ENCODE measurements around the gene STEAP3.

Gene STEAP3, protein sequence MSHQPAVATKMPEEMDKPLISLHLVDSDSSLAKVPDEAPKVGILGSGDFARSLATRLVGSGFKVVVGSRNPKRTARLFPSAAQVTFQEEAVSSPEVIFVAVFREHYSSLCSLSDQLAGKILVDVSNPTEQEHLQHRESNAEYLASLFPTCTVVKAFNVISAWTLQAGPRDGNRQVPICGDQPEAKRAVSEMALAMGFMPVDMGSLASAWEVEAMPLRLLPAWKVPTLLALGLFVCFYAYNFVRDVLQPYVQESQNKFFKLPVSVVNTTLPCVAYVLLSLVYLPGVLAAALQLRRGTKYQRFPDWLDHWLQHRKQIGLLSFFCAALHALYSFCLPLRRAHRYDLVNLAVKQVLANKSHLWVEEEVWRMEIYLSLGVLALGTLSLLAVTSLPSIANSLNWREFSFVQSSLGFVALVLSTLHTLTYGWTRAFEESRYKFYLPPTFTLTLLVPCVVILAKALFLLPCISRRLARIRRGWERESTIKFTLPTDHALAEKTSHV
- total RNA-seq: 31.8 to 103 (median 76.4) reads per million in 18 experiments

DNA sequence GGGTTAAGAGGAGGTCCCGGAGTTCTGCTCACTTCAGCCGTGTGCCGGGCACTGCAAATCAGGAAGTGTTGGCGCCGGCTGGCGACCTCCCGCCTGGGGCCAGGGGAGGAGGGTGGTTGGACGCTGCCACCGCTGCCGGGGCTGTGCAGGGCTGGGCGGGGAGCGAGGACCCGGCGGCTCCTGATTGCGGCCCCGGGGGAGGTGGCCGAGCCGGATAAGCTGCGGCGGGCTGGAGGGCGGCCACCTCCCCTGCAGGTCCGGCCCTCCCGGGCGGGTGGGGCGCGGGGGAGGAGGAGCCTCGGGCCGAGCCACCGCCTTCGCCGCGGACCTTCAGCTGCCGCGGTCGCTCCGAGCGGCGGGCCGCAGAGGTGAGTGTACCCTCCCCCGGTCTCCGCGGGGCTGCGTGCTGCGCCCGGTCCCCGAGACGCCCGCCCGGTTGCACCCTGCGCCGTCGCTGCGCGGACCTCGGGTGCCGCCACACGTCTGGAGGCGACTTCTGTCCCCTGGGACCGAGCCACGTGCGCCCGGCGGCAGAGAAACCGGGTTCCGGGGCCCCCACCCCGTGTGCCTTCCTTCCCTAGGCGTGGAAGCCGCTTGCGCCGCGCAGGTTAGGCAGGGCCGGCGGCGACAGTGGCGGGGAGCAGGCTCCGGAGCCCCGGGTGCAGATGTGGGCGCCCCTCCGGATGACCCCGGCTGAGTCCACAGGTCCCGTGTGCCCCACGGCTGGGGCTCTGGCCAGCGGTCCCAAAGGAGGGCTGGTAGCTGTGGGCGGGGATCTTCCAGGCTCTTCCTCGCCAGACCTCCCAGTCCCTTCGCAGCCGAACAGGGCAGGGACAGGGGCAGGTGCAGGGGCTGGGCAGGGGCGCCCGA, at the start of gene STEAP3:
STEAP3 (plus strand) TSS at position 314 of the 870 bp plus-strand sequence. CDS start 7,179 bp downstream, outside the sequence.
- peak; percentile 59 to 68 for DNase-seq

DNA sequence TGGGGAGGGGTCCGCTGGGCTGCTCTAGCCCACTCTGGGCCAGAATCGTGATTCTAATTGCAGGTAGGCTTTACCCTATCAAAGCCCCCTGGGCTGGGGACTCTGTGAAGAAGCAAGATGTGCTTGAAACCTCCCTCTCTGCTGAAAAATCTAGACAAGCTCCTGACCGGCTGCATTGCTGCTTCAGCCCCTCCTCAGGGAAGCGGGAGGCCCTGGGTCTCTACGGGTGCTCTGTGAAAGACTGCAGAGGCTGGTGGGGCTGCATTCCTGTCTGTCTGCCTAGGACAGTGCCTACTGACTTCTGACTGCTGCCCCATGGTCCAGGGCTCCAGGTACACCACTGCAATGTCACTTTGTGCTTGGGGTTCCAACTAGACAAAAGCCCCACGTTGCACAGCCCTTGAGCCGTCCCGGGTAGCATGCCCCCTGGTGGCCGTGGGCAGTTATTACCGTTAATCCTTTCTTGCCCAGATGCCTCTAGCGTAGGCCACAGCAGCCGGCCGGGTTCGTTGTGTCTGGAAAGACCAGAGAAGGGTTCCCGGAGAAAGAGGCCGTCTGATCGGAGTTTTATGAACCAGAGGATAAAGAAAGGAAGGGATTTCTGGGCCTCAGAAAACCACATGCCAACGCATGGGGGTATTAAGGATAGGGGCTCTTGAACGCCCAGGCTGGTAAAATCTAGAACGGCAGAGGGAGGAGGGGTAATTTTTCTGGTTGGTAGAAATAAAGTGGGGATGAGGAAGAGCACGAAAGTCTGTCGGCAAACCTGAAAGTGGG, 49.2 kb upstream of the STEAP3 start:
- DNase-seq: peak; percentile 55 to 60

DNA sequence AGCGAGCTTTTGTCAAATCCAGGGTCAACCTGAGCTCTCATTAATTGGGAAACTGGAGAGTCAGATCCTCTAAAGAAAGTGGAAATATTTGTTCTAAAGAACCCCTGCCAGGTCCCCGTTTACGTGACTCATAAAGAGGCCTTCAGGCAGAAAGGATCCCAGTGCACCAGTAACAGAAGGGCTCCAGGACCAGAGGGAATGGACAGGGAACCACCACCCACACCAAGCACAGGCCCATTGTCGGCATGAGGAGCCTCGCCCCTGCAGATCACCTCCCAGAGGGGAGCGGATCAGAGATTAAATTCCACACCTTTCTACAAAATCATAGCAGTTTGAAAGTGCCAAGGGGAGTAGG, 48.7 kb upstream of the STEAP3 start:
- DNase-seq: no peak

DNA sequence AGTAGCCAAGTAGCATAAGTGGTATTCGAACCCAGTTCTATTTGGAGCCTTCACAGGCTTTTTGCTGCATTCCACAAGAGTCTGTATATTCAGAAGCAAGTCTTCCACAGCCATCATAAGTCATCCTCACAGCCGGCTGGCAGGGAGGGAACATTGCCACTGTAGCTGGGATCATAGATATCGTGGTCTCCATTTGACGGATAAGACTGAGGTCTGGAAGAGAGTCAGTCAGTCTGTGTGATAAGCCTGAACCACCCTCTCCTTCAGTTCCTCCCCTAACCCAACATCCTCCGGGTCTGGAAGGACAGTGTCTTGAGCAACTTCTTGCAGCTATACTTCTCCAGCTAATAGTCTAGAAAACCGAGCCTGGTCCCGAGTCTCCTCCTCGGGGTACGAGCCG, 48.1 kb upstream of the STEAP3 start:
- no peak for DNase-seq

DNA sequence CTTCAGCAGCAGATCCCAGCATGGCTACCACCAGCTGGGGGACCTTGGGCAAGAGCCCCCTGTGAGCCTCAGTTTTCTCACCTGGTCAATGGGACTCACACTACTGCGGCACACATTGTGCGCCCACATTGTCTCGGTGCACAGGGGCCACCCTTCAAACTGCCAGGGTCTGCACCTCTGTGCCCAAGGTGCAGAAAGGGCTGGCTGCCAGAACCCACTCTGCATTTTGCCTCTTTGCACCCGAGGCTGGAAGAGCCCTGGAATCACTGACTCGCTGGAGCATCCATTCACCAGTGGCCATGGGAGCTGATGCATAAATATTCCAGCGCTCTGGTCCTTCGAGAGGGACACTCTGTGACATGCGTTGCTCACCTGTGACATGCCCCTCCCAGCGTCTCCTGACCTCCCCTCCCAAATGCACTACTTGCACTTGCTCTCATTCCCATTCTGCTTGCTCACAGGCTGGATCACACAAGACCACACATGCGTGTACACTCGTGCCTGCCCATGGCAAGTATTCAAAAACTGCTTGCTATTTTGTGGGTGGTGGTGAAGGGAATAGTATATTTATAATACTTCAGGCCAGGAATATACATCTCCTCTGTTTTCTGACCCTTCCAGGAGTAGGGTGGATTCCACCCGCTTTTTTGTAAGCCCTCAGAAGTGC, 46.3 kb upstream of the STEAP3 start:
- no peak for DNase-seq

DNA sequence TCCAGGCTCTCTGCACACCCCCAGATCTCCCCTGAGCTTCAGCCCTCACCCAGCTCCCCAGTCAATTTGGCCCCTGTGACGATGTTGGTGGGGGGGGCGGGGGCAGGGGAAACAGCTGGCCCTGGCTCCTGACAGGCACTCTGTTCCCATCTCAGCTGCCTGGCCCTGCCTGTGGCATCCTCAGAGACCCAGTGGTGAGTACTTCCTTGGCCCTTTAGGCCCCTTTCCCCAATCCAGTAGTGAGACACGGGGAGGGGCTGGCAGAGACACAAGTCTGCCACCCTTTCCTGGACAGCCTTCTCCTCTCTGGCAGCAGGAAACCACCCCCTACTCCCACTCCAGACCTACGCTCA, 45.8 kb upstream of the STEAP3 start:
- no peak for DNase-seq

DNA sequence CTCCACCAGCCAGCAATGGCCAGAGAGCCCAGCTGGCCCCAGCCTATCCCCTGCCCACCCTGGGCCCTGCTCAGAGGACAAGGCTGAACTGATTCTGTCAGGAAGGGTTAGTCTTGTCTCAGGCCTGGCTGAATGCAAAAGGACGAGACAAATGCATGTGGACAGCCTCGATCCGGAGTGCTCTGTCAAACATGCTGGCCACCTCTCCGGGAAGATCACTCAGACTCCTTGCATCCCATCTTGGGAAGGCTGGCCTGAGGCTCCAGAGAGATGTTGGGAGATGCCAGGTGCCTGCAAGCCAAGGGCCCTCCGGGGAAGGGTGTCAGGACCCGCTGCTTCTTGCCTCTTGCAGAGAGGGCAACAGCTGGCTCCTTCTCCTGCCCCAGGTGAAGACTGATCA, 44.9 kb upstream of the STEAP3 start:
- no peak for DNase-seq

DNA sequence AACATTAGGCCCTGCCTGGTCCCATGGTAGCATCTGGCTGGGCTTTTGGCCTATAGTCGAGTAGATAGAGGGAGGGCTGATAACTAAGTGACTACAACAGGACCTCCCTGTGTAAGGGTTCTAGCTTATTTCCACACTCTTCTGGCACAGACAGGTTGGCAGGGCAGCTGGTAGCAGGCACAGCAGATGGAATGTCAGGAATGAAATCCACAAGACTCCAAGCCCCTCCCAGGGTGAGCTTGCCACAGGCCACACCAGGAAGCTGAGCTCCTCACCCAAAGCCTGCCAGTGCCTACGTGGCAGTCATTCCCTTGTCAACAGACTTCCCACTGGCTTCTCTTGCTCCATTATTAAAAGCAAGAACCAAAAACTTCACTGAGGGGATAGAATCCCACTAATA, 44.4 kb upstream of the STEAP3 start:
- no peak for DNase-seq

DNA sequence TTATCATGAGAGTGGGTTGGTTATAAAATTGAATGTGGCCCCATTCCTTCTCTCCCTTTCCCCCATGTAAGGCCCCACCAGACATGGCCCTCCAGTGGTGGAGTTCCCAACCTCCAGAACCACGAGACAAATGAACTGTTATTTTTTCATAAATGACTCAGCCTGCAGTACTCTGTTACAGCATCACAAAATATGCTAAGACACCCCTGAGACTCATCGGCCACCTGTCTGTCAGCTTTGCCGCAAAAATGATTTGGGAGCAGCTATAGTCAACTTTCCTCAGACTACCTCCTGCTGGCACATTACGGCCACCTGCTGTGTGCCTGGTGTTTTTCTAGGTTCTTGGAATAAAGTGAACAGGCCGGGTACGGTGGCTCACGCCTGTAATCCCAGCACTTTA, 43.6 kb upstream of the STEAP3 start:
- DNase-seq: no peak

DNA sequence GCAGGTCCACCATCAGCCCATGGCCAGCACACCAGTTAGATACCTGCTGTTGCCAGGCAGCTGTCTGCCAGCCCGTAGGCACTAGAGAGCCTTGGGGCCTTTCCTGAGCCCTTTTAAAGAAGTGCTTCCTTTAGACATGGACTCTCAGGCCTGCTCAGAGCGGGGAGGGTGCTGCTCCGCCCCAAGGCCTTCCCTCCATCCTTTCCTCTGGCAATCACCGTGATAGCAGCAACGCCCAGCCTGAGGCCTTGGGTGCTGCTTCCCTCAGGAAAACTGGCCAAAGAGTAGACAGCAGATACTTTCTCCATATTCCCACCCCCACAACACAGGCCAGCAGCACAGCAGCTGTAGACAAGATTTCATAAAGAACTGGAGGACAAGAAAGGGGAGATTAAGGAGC, 42.7 kb upstream of the STEAP3 start:
- no peak for DNase-seq

DNA sequence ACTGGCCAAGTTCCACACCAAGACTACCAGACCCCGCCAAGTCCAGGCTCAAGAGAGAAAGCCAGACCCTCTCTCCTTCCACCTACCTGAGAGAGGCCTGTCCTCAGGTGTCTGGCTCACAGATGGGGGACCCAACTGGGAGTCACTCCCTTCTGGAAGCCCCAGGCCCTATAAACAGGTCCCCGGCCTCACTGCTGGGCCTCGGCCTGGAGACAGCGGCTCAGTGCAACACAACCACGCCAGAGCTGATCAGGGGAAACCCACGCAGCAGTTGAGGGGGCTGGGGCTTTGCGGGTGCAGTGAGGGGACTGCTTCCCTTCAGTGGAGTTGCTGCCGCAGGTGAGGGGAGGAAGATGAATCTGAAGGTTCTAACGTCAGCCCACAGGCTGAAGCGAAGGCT, 42.2 kb upstream of the STEAP3 start:
- no peak for DNase-seq

DNA sequence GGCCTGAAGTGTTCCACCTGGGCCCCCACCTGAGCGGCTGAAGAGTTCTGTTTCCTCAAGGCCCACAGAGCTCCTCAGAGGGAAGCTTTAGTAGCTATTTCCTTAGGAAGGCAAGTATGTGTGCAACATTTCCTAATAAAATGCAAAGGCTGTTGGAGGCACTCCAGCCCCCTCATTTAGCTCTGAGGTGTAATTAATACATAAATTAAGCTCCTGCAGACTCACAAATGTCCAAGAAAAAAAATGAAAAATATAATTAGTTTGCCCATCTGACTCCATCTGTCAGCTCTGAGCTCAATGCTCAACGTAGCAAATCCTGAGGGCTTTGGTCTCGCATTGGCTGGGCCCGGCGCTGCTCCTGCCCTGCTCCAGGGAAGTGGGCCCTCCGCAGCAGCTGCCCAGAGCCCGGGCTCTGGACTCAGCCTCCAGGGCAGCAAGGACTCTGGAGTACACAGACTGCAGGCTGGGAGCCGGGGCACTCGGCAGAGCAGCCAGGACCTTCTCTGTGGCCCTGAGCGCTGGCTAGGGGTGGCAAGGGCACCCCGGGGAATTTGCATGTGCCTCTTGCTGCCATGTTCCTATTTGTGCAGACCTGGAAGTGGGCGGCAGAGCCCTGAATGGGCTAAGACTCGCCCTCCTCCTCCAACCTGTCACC, 41.7 kb upstream of the STEAP3 start:
- no peak for DNase-seq

DNA sequence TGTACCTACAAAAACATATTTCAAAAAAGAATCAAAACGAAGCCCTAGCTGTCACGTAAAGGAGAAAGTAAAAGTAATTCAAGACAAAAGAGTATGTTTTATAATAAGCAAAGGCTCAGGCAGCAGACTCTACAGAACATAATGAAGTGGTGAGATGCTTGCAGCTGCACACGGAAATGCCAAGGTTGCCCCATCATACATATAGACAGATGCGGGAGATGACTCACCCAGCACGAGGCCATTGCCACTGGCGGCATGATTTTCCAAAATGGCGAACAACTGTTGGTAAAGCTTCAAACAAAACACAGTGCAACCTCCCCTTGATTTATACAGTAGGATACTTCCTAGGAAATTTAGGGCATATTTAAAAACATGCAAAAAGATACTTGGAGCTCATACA, 39.1 kb upstream of the STEAP3 start:
- DNase-seq: no peak

DNA sequence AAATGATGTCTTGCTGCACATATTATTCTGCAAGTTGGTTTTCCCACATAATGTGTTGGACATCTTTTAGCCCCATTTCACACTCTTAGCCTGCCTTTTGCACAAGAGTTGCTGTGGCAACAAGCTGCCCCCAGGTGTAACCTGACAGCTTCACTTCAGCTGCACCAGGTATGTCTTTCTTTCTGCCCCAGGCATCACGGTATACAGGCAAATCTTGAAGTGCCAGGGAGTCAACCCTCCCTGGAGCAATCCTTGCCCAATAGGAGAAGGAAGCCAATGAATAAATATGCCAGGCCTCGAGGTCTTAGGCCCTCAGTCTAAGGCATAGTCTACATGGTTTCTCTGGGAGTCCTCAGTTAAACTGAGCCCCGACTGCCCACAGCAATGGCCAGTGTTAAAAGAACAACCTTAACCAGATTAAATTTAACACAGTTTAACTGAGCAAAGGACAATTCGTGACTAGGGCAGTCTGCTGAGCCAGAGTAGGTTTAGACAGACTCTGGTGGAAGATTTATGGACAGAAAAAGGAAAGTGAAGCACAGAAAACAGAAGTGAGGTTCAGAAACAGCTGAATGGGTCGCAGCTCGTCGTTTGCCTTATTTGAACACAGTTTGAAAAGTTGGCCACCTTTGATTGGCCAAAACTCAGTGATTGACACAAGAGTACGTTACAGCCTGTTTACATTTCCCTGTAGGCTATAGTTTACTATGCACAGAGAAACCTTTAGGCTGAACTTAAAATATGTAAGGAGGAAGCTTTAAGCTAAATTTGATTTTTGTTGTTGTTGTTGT, 33.1 kb upstream of the STEAP3 start:
- DNase-seq: no peak

DNA sequence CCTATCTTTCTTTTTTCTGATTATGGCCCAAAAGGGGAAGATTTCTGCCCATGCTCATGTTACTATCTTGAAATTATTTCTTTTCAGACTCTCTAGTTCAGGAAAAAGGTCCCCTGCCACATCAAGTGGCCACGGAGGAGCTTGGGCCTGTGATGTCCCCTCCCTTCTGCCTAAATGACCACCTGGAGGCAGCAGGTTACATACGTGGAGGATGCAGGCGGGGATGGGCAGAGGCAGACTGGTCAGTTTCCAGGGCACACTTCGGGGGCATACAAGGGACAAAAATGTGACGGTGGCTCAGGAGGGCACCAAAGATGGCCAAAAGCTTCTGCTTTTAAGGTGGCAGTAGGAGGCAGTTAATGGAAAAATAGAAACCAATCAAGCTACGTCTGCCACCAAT, 30.7 kb upstream of the STEAP3 start:
- no peak for DNase-seq

DNA sequence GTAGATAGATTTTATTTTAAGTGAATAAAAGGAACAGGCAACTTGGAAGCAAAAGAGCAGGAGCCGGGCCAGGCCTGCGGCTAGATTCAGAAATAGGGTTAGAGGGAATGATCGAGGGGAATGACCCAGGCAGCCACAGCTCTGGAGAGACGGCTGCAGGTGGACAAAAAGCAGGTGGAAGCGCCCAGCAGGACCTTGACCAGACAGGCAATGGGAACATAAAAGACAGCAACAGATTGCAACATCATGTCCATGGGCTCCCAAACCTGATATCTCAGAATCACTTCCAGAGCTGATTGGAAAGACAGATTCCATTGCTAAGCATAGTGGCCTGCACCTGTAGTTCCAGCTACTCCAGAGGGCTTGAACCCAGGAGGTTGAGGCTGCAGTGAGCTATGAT, 28.6 kb upstream of the STEAP3 start:
- DNase-seq: no peak

DNA sequence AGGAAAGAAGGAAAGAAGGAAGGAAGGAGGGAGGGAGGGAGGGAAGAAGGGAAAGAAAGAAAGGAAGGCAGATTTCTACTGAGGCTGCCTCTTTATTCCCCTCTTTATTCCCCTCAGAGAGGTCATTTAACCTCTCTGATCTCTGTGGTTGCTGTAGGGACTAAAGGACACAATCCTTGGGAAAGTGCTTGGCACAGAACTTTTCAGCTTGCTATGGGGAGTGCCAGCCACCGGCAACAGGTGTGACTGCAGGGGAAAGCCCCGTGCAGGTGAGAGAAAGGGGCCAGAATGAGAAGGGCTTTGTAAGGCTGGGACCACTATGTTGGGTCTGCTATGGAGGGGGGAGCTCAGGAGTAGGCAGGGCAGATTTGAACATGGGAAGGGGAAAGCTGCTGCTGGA, 27.7 kb upstream of the STEAP3 start:
- DNase-seq: no peak

DNA sequence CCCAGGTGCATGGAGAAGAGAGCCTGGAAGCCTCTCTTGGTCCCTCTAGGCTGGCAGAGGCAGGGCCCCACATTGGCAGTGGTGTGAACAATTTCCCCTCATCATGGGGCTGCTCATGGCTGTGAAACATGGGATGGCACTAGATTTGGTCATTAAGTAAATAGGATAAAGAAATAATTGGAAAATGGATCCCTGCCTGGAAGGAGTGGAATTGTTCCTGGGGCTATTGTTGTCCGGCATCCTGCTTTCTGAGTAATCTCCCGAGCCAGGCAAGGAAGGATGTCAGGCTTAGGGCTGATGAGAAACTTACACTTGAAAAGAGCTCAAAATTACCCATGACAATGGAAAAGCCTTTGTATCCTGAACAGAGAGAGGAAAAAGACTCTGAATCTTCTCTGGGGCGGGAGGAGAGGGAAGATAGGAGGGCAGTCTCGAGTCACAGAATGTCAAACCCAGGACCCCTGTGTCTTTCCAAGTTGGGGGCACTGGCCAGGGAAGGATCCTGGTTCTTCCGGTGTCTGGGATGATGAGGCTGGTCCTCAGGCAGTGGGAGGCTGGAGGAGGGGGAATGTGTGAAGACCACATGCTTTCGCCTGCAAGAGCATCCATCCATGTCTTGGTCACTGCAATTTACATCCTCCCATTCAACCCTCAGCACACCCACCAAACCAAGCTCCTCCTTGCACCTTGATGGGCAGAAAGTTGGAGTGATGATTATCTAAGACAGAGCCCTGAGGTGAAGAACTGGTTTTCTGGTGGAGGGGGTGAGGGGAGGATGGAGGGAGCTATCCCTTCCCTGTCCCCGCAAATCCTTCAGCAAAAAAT, 27.1 kb upstream of the STEAP3 start:
- DNase-seq: no peak

DNA sequence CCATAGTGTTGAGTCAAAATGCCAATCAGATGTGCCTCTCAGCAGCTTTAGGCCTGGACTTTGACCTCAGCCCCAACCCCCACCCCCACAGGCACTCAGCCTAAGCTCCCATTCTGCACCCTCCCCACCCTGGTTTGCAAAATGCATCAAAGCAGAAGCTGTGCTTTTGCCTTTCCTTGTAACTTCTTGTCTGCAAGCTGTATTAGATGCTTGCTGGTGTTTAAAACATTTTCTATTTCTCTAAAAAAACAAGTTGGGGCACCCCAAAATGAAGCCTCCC, 26.6 kb upstream of the STEAP3 start:
- DNase-seq: no peak

DNA sequence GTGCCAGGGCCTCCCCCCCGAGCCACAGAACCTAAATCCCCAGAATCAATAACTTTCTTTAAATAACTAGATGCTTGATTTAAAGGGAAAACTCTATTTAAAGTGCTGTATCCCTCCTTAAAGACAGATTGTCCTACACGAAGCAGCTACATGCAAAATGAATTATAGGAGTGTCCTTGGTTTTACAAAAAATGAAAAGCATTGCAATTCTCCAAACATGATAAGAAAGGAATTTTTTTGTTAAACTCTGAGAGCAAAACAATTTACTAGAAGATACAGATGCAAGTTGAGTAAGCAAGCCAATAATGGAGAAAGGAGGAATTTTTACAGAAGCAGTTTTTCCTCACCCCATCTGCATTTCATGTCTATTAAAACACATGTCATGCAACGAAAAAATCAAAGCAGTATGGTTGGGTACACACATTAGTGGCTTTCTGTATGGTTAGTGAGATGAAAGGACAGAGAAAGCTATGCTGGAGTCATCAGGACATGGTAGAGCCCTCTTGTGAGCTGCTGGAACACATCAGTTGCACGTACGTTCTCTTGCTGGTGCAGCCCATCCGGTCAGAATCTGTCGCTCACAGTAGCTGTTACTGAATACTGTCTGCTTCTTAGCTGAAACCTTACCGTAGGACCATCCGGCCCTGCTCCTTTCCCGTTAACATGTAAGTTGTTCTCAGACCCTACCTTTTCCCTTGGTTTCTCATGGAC, 25.9 kb upstream of the STEAP3 start:
- DNase-seq: no peak
